H1 (cell line): ENCODE measurements around the gene POLR3H. TPM values are rescaled to one million over a fixed set of nuclear protein-coding genes. Genes with fewer than 3 reads are reported as not detected.

Experiments
- E2F6 ChIP-seq: IDR thresholded peaks from 2 replicates; pipeline ENCODE4 v1.6.1; 2012; ENCODE audit warnings: inconsistent platforms
- RAD21 ChIP-seq, 2 experiments: IDR thresholded peaks in 1 of 2; conservative IDR thresholded peaks in 1 of 2; 2 replicates each; pipeline ENCODE4 v1.6.1; 2011; ENCODE audit warnings: low read depth in 2 of 2, low read length in 2 of 2, improper control_type of control experiment in 1 of 2, inconsistent platforms in 1 of 2, mild to moderate bottlenecking in 1 of 2, moderate library complexity in 1 of 2
- polyA plus RNA-seq, 7 experiments: library from polyadenylated mRNA; depleted of rRNA in 3 of 7; stranded (reverse) in 5 of 7; unstranded in 2 of 7; fragments of >200 nt in 5 of 7; fragments of 200-250 nt in 2 of 7; gene quantifications; 1 replicate in 5 of 7; 2 replicates in 1 of 7; 4 replicates in 1 of 7; pipeline versions ENCODE4 v1.2.1 to v1.2.3, GENCODE V29; 2011 to 2013; ENCODE audit warnings: missing spikeins in 2 of 7, mixed read lengths in 2 of 7
- total RNA-seq: library from RNA; stranded (reverse); fragmentation: NEBNext Ultra II Directional; extraction: Animal tissue kit (Norgen Biotek cat#: 25700); gene quantifications from 2 replicates; pipeline ENCODE4 v1.2.1, GENCODE V29; 2021
- TF ChIP-seq, protein P1 (sequence below): IDR thresholded peaks from 2 replicates; pipeline ENCODE4 v1.6.1; 2012; ENCODE audit warnings: inconsistent platforms

POLR3H gene
- total and polyA plus RNA-seq, 2 of the 8 experiments (the other 6 are each of a cell fraction or from before 2014, with no cell fraction given) = 29.7 to 39.2 TPM

DNA sequence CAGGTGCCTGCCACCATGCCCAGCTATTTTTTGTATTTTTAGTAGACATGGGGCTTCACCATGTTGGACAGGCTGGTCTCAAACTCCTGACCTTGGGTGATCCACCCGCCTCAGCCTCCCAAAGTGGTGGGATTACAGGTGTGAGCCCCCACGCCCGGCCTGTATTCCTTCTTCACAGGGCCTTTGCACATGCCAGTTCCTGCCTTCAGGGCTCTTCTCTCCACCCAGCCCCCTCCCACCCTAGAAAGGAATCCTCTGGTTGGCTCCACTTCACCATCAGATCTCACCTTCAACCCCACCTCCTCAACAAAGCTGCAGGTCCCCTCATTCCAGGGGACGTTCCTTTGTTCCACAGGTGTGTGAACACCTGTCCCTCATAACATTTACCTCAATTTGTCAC lies 2.0 kb downstream of the POLR3H start (continued):
- TF ChIP-seq, protein P1, sequence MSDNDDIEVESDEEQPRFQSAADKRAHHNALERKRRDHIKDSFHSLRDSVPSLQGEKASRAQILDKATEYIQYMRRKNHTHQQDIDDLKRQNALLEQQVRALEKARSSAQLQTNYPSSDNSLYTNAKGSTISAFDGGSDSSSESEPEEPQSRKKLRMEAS = no peak
- no peak for TF ChIP-seq RAD21 (IDR thresholded peaks at IDR 0.05 in 1 of 2, conservative IDR thresholded peaks at IDR 0.05 in 1 of 2; ENCODE audit: low read depth in 2 of 2, low read length in 2 of 2)
- TF ChIP-seq E2F6 = no peak
- TF ChIP-seq, all 59 proteins: peak for 0
